T-cell (primary cell): ENCODE results near the gene NEURL1. TPM values are rescaled to one million over a fixed set of nuclear protein-coding genes. Genes with fewer than 3 reads are reported as not detected.
"Not testable (repeated sequence)": the region's sequence is repeated elsewhere in the genome, so short reads cannot be mapped to it uniquely, and the experiment has no call there.

Source experiments
- ATAC-seq, 4 experiments: fragments of 200-7000 bp in 3 of 4; fragments of 150-1000 bp in 1 of 4; cut with Tn5 transposase; replicated peaks in 1 of 4; 1 replicate in 3 of 4; 2 replicates in 1 of 4; pipeline ENCODE4 v1.10.0; 2021; ENCODE audit warnings: moderate library complexity in 3 of 4, mild to moderate bottlenecking in 2 of 4, moderate number of reproducible peaks in 1 of 4
- CTCF ChIA-PET, 2 donors: fragments of 300-600 bp; sonication (Branson Sonifier 250); formaldehyde crosslinking; loops; one replicate each; lab custom pipeline; 2022; ENCODE audit warnings: antibody characterized with exemption in 2 of 2; lab: Charles Lee
- POLR2A ChIA-PET, 2 donors: fragments of 300-600 bp; sonication (Branson Sonifier 250); formaldehyde crosslinking; loops; one replicate each; lab custom pipeline; 2022; ENCODE audit warnings: antibody characterized with exemption in 2 of 2; lab: Charles Lee
- DNase-seq, 35 experiments: peaks; one replicate each; pipeline versions ENCODE4 v3.0.0 to v3.0.0-alpha.2; 2013 to 2023
- H3K27ac ChIP-seq: one replicate; pipeline ENCODE4 v1.5.1; 2013; ENCODE audit warnings: low read length
- H3K27me3 ChIP-seq, 2 experiments: replicated peaks in 1 of 2; 1 replicate in 1 of 2; 2 replicates in 1 of 2; pipeline versions ENCODE4 v1.6.1 to v1.7.0; 2013; ENCODE audit warnings: low read length in 1 of 2, mixed read lengths in 1 of 2; ENCODE audit not compliant: control insufficient read depth in 2 of 2, insufficient read depth in 2 of 2; ENCODE audit errors: extremely low read depth in 1 of 2
- H3K36me3 ChIP-seq, 2 donors: 1 replicate in 1 of 2; 2 replicates in 1 of 2; pipeline versions ENCODE4 v1.6.1 to v1.7.0; 2013; ENCODE audit warnings: low read length in 1 of 2; ENCODE audit not compliant: control insufficient read depth in 2 of 2, insufficient read depth in 1 of 2; ENCODE audit errors: extremely low read depth in 1 of 2
- H3K4me1 ChIP-seq, 2 experiments: 1 replicate in 1 of 2; 2 replicates in 1 of 2; pipeline versions ENCODE4 v1.6.1 to v1.7.0; 2013; ENCODE audit warnings: low read length in 2 of 2, mixed read lengths in 1 of 2; ENCODE audit not compliant: insufficient read depth in 2 of 2, control insufficient read depth in 1 of 2; ENCODE audit errors: extremely low read depth in 1 of 2
- H3K4me3 ChIP-seq, 2 donors: 1 replicate in 1 of 2; 2 replicates in 1 of 2; pipeline versions ENCODE4 v1.5.1 to v1.7.0; 2013; ENCODE audit warnings: mild to moderate bottlenecking in 2 of 2, low read length in 1 of 2, moderate library complexity in 1 of 2; ENCODE audit not compliant: control insufficient read depth in 1 of 2; ENCODE audit errors: extremely low read depth in 1 of 2
- H3K9me3 ChIP-seq: 2 replicates; pipeline ENCODE4 v1.7.0; 2013
- H3K27ac Mint-ChIP-seq, 2 donors: one replicate each; pipeline ENCODE4 v1.8.0; 2020 to 2021; ENCODE audit warnings: mild to moderate bottlenecking in 2 of 2, mixed read lengths in 2 of 2
- H3K27me3 Mint-ChIP-seq, 2 donors: one replicate each; pipeline ENCODE4 v1.8.0; 2021 to 2022; ENCODE audit warnings: mixed read lengths in 2 of 2
- H3K36me3 Mint-ChIP-seq: one replicate; pipeline ENCODE4 v1.8.0; 2021; ENCODE audit warnings: mixed read lengths
- H3K4me1 Mint-ChIP-seq, 3 donors: one replicate each; pipeline ENCODE4 v1.8.0; 2020 to 2022; ENCODE audit warnings: mixed read lengths in 3 of 3, mild to moderate bottlenecking in 1 of 3
- H3K4me3 Mint-ChIP-seq, 3 donors: one replicate each; pipeline ENCODE4 v1.8.0; 2020 to 2022; ENCODE audit warnings: mild to moderate bottlenecking in 3 of 3, mixed read lengths in 3 of 3, moderate library complexity in 3 of 3
- H3K9me3 Mint-ChIP-seq, 3 donors: one replicate each; pipeline ENCODE4 v1.8.0; 2020 to 2022; ENCODE audit warnings: mixed read lengths in 3 of 3
- WGBS: methylation state at CpG from one replicate; pipeline ENCODE4 v1.1.5; 2013; ENCODE audit warnings: missing lambda C conversion rate; ENCODE audit not compliant: insufficient coverage; 5-methylcytosine and 5-hydroxymethylcytosine counted together
- total RNA-seq, 35 experiments: library from RNA in 6 of 35; stranded (reverse) in 6 of 35; fragments of 120-200 nt in 1 of 35; gene quantifications; one replicate each; pipeline versions ENCODE4 v1.2.1 to v1.2.4 and lab custom pipeline; 2013 to 2026

Gene NEURL1
- total RNA-seq, 5 donors from 2014 or later (not counting 1 experiment from before 2014, with no cell fraction given), result 0.46 to 1.7 (median 0.84) TPM

GRCh38 chr10:103502849-103503660, 9.6 kb downstream of the NEURL1 start:
- H3K4me3 Mint-ChIP-seq, result no peak overlapping the region
- H3K27ac Mint-ChIP-seq, result no peak overlapping the region
- DNase-seq (no peak), ATAC-seq (no peak)
- H3K9me3 Mint-ChIP-seq, result no peaks in the 10 kb centered on the region
- H3K36me3 Mint-ChIP-seq, result no peaks in the 10 kb centered on the region
- WGBS, result 82% methylated on average over 11 of the region's 13 CpGs
- ChIA-PET POLR2A (interaction anchor here in 1 of 2 donors (0.6 kb wide), 1 partner anchor 28 kb away, joined by 7 read pairs; no protein-coding TSS in a partner anchor), CTCF (interaction anchor here (0.5 to 0.9 kb wide), 2 partner anchors 17 to 29 kb away, joined by 4 read pairs; no protein-coding TSS in a partner anchor)
- Histone ChIP-seq H3K9me3 (no peaks in the 10 kb centered on the region), H3K4me3 (no peak overlapping the region), H3K36me3 (no peaks in the 10 kb centered on the region), H3K27ac (no peak overlapping the region), H3K4me1 (peaks cover 0 to 21% of the 10 kb centered on the region in 2 experiments), H3K27me3 (peaks cover 0 to 51% of the 10 kb centered on the region in 2 experiments)
- H3K27me3 Mint-ChIP-seq, result peaks cover 21 to 32% of the 10 kb centered on the region in 2 donors
- peaks cover 7 to 11% (median 10%) of the 10 kb centered on the region in 3 donors for H3K4me1 Mint-ChIP-seq

DNA sequence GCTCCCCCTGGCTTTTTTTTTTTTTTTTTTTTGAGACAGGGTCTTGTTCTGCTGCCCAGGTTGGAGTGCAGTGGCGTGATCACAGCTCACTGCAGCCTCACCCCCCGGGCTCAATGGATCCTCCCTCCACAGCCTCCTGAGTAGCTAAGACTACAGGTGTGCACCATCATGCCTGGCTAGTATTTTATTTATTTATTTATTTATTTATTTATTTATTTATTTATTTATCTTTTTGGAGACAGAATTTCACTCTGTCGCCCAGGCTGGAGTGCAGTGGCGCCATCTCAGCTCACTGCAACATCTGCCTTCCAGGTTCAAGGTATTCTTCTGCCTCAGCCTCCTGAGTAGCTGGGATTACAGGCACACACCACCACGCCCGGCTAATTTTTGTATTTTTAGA, 10.3 kb downstream of the NEURL1 start:
- not testable (repeated sequence) for DNase-seq, H3K27ac Mint-ChIP-seq, ATAC-seq, H3K27ac ChIP-seq, H3K9me3 Mint-ChIP-seq, H3K4me3 ChIP-seq, H3K36me3 Mint-ChIP-seq, H3K36me3 ChIP-seq, H3K9me3 ChIP-seq, H3K4me3 Mint-ChIP-seq
- CTCF ChIA-PET, result interaction anchor here in 1 of 2 donors (0.9 kb wide), 1 partner anchor 18 kb away, joined by 4 read pairs; no protein-coding TSS in a partner anchor
- POLR2A ChIA-PET, result interaction anchor here in 1 of 2 donors (0.6 kb wide), 1 partner anchor 28 kb away, joined by 7 read pairs; no protein-coding TSS in a partner anchor
- peaks cover 0 to 21% of the 10 kb centered on the region in 2 experiments for H3K4me1 ChIP-seq
- peaks cover 7 to 11% (median 10%) of the 10 kb centered on the region in 3 donors for H3K4me1 Mint-ChIP-seq
- H3K27me3 ChIP-seq, result peaks cover 0 to 58% of the 10 kb centered on the region in 2 experiments
- peaks cover 21 to 32% of the 10 kb centered on the region in 2 donors for H3K27me3 Mint-ChIP-seq
- 75% methylated on average over 2 of the region's 6 CpGs for WGBS

- H3K27ac Mint-ChIP-seq, result peak overlapping the region; percentile 1 to 5
- H3K4me3 Mint-ChIP-seq, result no peak overlapping the region
- Histone ChIP-seq H3K4me3 (no peak overlapping the region), H3K36me3 (no peaks in the 10 kb centered on the region), H3K27ac (no peak overlapping the region), H3K4me1 (peaks cover 0 to 21% of the 10 kb centered on the region in 2 experiments), H3K9me3 (no peaks in the 10 kb centered on the region), H3K27me3 (peaks cover 0 to 61% of the 10 kb centered on the region in 2 experiments)
- DNase-seq (peak in 10 of 35 experiments; percentile 4 to 61 (median 16)), ATAC-seq (peak; percentile 57 to 81 (median 61))
- 0% methylated on average over 1 of the region's 10 CpGs for WGBS
- no peaks in the 10 kb centered on the region for H3K36me3 Mint-ChIP-seq
- peaks cover 21 to 32% of the 10 kb centered on the region in 2 donors for H3K27me3 Mint-ChIP-seq
- ChIA-PET POLR2A (no interaction called here), CTCF (interaction anchor here in 1 of 2 donors (0.7 to 1.0 kb wide), 2 partner anchors 21 to 79 kb away, joined by 3 to 5 read pairs; no protein-coding TSS in a partner anchor)
- H3K9me3 Mint-ChIP-seq, result no peaks in the 10 kb centered on the region
- peaks cover 7 to 11% (median 10%) of the 10 kb centered on the region in 3 donors for H3K4me1 Mint-ChIP-seq
Observed at GRCh38 chr10:103504181-103504783, 10.8 kb downstream of the NEURL1 start.

- ChIA-PET CTCF (interaction anchor here in 1 of 2 donors (0.5 kb wide), 1 partner anchor 181 kb away, joined by 12 read pairs; no protein-coding TSS in a partner anchor), POLR2A (no interaction called here)
- Histone ChIP-seq H3K4me3 (no peak overlapping the region), H3K27me3 (peaks cover 0 to 56% of the 10 kb centered on the region in 2 experiments), H3K36me3 (no peaks in the 10 kb centered on the region), H3K9me3 (no peaks in the 10 kb centered on the region), H3K27ac (no peak overlapping the region), H3K4me1 (peaks cover 0 to 21% of the 10 kb centered on the region in 2 experiments)
- Mint-ChIP-seq H3K27ac (no peak overlapping the region), H3K9me3 (no peaks in the 10 kb centered on the region), H3K36me3 (no peaks in the 10 kb centered on the region), H3K4me3 (no peak overlapping the region), H3K4me1 (peaks cover 7 to 11% (median 10%) of the 10 kb centered on the region in 3 donors), H3K27me3 (peaks cover 14 to 16% of the 10 kb centered on the region in 2 donors)
- ATAC-seq (no peak), DNase-seq (no peak)
- 80% methylated on average over 1 of the region's 4 CpGs for WGBS
Observed at GRCh38 chr10:103506061-103506460, 12.6 kb downstream of the NEURL1 start.

DNA sequence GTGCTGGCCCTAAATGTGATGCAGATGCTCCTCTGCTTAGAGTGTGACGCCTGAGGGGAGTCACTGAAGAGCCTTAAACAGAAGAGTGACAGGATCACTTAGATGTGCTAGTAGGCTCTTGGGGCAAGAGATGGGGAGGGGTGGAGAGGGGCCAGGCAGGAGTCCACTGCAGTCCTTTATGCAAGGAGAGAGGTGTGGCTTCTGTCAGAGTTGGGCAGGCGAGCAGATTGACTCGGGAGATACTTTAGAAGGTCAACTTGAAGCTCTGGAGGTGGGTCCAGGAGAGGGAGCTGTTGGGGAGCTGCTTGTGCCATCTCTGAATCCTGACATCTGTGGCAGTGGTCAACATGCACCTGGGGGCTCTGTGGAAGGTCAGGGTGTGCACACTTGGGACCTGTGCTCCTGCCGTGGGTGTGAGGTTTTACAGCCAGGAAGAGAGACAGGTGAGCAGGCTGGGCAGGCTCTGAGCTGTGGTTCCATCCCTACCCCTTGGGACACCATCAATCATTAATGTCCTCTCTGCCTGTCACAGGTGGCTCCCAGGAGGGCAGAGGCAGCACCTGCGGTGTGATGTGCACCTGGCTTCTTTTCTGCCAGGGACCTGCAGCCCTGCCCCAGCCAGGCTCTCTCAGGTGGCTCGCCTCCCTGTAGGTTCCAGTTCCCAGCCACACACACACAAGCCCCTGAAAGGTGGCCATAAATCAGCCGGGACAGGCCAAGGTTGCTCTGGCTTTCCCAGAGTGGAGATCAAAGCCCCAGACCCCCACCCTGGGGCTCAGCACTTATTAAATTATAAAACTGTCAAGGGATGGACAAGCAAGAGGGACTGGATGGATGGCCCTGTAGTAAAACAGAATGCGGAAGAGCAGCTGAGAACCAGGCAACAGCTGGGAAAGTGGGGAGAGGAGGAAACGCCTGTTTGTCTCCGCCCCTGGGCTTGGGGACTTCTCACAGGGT, 14.0 kb downstream of the NEURL1 start:
- no peak overlapping the region for H3K4me3 ChIP-seq
- H3K36me3 ChIP-seq, result no peaks in the 10 kb centered on the region
- CTCF ChIA-PET, result no interaction called here
- H3K4me3 Mint-ChIP-seq, result no peak overlapping the region
- peaks cover 0 to 52% of the 10 kb centered on the region in 2 experiments for H3K27me3 ChIP-seq
- peaks cover 0 to 21% of the 10 kb centered on the region in 2 experiments for H3K4me1 ChIP-seq
- no peaks in the 10 kb centered on the region for H3K9me3 Mint-ChIP-seq
- H3K27ac ChIP-seq, result no peak overlapping the region
- POLR2A ChIA-PET, result no interaction called here
- H3K27me3 Mint-ChIP-seq, result peaks cover 10 to 21% of the 10 kb centered on the region in 2 donors
- no peak overlapping the region for H3K27ac Mint-ChIP-seq
- DNase-seq (no peak), ATAC-seq (no peak)
- no peaks in the 10 kb centered on the region for H3K9me3 ChIP-seq
- 57% methylated on average over 6 of the region's 10 CpGs for WGBS
- H3K4me1 Mint-ChIP-seq, result peaks cover 7 to 11% (median 10%) of the 10 kb centered on the region in 3 donors
- no peaks in the 10 kb centered on the region for H3K36me3 Mint-ChIP-seq
